ENCODE data around the gene EIF3L.

The EIF3L gene

GRCh38 chr22:37817705-37818408 is 31.4 kb upstream of the EIF3L start:
- peak; percentile 56 to 91 for DNase-seq

GRCh38 chr22:37818409-37819104 is 30.7 kb upstream of the EIF3L start:
- DNase-seq = peak; percentile 59 to 65

GRCh38 chr22:37819105-37819433 is 30.1 kb upstream of the EIF3L start:
- no peak for DNase-seq

GRCh38 chr22:37820350-37820749 is 28.9 kb upstream of the EIF3L start:
- DNase-seq = no peak

- no peak for DNase-seq
Measured at GRCh38 chr22:37822079-37822833, 27.0 kb upstream of the EIF3L start.

- no peak for DNase-seq
Measured at GRCh38 chr22:37823134-37823985, 25.9 kb upstream of the EIF3L start, which contains the start of gene GALR3. Gene GALR3, plus strand, starts transcription at chr22:37823382. Its CDS starts 25 bp downstream, at chr22:37823407.

GRCh38 chr22:37824674-37825641 is 24.3 kb upstream of the EIF3L start:
- DNase-seq = no peak

GRCh38 chr22:37827056-37827455 is 22.2 kb upstream of the EIF3L start:
- no peak for DNase-seq

GRCh38 chr22:37830093-37830842 is 19.0 kb upstream of the EIF3L start:
- no peak for DNase-seq

- no peak for DNase-seq
Measured at GRCh38 chr22:37831472-37831871, 17.7 kb upstream of the EIF3L start.

GRCh38 chr22:37832022-37832857 is 17.0 kb upstream of the EIF3L start:
- no peak for DNase-seq

GRCh38 chr22:37842015-37842793 is 7.0 kb upstream of the EIF3L start:
- DNase-seq = no peak

GRCh38 chr22:37843741-37844089 is 5.5 kb upstream of the EIF3L start:
- no peak for DNase-seq

GRCh38 chr22:37844904-37845329 is 4.3 kb upstream of the EIF3L start:
- DNase-seq = peak; percentile 41 to 61

- no peak for DNase-seq
Measured at GRCh38 chr22:37846433-37846832, 2.8 kb upstream of the EIF3L start.

GRCh38 chr22:37848587-37849088 is 581 bp upstream of the EIF3L start:
- peak; percentile 4 to 24 for DNase-seq

GRCh38 chr22:37850801-37851200 is 1.6 kb downstream of the EIF3L start:
- DNase-seq = no peak

- no peak for DNase-seq
Measured at GRCh38 chr22:37852418-37852817, 3.2 kb downstream of the EIF3L start.

GRCh38 chr22:37854946-37855345 is 5.7 kb downstream of the EIF3L start:
- no peak for DNase-seq
